ENCODE measurements around the gene WWTR1. TPM values are rescaled to one million over a fixed set of nuclear protein-coding genes. Genes with fewer than 3 reads are reported as not detected.

The WWTR1 gene
- total RNA-seq, 1 experiment from 2014 or later: 73.5 TPM

DNA sequence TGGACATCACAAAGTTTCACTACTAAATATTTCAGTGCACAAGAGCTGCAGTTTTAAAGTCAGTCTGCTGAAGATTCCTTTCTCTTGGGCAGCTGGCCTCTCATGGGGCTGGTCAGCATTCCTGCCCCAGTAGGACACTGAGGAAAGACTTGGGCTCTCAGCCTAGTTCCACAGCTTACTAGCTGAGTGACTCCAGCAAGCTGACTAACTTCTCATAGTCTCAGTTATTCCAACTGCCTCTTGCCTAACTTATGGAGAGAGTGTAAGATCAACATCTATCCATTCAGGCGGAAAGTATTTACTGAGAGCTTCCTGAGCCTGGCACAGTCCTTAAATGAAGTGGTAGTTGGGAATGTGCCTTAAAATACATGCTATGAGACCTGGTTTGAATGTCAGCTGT is 156.3 kb downstream of the WWTR1 start:
- no peak for DNase-seq (ENCODE audit: low read depth)

DNA sequence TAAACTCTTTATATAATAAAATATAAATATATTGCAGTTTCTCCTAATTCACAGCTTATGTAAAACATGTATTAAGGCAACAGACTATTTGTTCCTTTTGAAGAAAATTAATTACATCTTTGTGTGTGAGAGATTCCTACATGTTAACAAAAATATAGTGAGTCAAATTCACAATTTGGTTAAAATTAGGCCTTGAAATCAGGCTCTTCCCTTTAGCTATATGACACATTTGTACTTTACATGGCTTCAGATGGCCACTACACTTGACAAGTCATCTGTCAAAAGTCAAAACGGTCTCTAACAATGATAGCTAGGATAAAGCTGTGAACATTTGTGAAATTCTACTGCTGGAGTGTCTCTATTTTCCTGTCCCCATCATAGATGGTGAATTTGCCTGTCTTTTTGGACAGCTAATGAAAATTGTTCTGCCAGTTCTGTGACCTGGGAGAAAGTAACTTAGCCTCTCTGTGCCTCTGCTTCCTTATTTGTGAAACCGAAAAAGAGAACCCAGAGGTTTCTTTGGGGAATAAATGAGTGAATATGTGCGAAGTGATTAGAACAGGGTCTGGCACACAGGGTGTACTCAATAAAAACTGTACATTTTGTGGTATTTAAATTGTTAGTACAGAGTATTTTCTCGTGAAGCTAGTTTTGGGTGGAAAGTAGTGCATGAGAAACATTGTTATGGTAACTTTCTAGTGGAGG is 159.7 kb downstream of the WWTR1 start:
- no peak for DNase-seq (ENCODE audit: low read depth)

DNA sequence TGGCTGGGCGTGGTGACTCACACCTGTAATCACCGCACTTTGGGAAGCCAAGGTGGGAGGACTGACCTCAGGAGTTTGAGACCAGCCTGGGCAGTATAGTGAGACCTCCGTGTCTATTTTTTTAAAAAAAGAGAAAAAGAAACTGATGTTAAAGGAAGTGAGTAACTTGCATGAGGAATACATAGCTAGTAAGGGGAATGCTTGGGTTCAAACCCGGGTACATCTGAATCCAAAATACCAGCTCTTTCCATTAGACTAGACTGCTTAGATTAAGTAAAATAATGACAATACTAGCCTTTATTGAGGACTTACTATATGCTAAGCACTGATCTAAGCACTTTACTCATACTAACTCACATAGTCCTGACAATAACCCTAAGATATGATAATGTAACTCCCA is 160.9 kb downstream of the WWTR1 start:
- DNase-seq (ENCODE audit: low read depth): no peak

DNA sequence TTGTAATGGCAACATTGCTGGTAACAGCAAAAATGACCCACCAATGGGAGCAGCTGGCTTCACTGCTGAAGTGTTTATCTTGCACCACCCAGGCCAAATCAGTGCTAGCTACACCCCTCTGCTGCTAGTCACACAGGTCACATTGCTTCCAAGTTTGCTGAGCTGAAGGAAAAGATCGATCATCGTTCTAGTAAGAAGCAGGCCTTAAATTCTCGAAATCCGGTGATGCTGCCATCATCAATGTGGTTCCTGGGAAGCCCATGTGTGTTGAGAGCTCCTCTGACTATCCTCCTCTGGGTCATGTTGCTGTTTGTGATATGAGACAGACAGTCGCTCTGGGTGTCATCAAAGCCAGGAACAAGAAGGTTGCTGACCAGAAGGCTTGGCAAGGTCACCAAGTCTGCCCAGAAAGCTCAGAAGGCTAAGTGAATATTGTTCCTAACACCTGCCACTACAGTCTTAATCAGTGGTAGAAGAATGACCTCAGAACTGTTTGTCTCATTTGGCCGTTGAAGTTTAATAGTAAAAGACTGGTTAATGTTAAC is 162.2 kb downstream of the WWTR1 start:
- no peak for DNase-seq (ENCODE audit: low read depth)

DNA sequence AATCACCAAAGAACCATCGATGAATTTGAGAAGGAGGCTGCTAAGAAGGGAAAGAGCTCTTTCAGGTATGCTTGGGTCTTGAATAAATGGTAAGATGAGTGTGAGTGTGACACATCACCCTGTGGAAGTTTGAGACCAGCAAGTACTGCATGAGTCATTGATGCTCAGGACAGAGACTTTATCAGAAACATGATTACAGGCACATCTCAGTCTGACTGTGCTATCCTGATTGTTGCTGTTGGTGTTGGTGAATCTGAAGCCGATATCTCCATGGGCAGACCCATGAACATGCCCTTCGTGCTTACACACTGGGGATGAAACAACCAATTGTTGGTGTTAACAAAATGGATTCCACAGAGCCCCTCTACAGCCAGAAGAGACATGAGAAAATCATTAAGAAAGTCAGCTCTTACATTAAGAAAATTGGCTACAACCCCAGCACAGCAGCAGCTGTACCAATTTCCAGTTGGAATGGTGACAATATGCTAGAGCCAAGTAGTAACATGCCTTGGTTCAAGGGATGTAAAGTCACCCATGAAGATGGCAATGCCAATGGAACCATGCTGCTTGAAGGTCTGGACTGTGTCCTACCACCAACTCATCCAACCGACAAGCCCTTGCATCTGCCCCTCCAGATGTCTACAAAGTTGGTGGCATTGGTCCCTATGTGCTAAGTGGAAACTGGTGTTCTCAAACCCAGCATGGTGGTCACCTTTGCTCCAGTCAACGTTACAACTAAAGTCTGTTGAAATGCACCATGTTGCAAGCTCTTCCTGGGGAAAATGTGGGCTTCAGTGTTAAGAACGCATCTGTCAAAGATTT is 162.9 kb downstream of the WWTR1 start:
- peak; percentile 76 for DNase-seq (ENCODE audit: low read depth)

DNA sequence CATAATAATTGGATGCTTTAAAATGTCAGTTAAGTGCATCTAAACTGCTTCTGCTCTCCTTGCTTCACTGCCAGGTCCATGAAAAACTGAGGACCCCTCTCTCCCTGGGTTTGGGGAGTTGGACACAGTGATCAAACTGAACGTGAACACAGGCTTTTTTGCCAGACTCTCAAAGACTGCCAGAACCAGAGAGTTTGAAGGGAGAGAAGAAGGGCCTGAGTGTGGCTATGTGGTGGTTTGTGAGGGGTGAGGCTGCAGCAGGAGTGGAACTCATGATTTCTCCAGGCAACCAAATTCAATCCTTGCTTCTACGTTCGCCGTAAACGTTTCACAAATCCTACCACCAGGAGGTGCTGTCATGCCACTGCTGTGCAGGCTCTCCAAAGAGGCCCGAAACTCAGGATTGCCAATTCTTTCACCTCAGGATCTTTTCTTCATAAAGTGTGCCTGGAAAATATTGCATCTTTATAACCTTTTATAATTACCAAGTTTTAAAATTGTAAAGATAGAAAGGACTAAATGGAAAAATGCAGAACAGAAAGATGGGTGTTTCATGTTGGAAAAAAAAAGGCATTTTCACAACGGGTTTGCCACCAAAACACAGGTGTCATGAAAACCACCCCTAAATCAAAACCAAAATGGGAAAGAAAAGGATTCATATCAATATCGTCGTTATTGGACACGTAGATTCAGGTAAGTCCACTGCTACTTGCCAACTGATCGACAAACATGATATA is 163.6 kb downstream of the WWTR1 start:
- peak; percentile 72 for DNase-seq (ENCODE audit: low read depth)

DNA sequence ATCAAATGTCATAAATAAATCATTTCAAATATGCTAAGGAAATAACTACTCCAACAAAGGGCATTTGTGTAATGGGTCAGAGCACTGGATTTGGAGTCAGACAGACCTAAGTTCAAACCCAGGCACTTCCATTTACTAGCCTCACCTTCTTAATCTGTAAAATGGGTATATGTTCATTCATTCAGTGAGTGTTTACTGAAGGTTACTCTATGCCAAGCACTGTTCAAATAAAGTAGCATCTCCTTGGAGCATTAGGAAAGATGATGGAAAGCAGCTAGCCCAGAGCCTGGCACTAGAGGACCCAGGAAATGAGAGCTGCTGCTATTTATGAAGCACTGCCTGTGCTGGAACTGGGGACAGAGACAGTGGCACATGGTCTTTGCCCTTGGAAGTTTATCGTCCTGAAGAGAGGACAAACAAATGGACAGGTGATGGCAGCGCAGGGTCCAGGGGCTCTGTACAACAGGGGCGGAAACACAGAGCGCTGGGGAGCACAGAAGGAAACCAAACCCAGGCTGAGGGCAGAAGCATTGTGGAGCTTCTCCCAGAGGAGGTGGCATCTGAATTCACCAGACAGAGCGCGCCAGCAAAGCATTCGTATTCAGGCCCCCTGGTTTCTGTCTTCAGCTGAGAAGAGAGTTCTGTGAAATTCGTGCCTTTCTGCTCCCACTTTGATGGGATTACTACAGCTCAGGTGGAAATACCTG is 164.4 kb downstream of the WWTR1 start:
- DNase-seq (ENCODE audit: low read depth): no peak

DNA sequence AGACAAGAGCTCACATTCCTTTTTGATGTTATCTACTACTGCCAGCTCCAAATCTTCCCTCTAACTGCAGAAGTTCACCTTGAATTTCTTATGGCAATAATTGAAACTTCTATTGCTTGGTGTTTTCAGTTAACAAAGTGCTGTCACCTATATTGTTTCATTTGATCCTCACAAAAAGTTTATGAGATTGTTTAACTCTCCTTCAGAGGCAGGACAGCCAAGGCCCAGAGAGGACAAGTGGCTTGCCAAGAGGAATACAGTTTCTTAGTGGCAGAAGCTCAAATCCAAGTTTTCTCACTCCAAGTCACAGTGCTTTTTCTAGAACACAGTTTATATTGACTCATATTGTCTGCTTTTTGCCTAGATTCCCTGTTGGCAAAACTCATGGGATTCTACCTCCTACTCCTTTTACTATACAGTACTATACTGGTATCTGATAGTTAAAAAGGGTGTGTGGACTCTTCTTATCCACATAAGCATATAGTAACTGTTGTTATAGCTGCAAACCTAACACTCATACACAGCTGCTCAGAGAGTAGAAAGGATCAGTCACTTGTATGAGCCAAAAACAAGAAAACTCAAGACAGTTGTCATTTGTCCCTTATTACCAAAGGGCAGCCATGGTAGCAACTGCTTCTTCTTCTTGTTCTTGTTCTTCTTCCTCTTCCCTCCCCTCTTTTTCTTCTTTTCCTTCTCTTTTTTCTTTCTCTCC is 167.4 kb downstream of the WWTR1 start:
- no peak for DNase-seq (ENCODE audit: low read depth)

DNA sequence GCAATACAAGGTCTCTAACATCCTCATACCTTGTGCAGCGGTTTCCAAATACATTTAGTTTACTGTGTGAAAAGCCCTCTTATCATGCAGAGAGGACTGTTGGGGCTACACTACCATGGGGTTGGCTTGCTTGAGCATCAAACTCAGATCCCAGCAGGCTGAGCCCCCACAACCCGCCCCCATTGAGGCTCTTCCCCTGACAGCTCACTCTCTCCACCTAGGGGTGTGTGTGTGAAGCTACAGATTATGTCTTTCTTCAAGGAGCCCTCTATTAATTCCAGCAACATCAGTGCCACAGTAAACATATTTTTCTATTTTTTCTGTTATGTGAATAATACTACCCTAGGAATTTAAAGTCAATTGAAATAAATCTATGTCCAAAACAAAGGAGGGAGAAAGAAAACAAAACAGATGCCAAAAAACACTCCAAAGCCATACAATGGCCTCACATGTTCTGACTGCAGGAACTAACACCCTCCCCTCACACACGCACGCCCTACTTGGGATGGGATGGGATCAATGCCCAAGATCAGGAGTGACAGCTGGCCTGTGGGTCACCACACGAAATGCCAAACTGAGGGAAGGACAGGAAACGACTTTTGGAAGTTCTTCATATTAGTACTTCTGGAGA is 168.7 kb downstream of the WWTR1 start:
- peak; percentile 58 for DNase-seq (ENCODE audit: low read depth)

DNA sequence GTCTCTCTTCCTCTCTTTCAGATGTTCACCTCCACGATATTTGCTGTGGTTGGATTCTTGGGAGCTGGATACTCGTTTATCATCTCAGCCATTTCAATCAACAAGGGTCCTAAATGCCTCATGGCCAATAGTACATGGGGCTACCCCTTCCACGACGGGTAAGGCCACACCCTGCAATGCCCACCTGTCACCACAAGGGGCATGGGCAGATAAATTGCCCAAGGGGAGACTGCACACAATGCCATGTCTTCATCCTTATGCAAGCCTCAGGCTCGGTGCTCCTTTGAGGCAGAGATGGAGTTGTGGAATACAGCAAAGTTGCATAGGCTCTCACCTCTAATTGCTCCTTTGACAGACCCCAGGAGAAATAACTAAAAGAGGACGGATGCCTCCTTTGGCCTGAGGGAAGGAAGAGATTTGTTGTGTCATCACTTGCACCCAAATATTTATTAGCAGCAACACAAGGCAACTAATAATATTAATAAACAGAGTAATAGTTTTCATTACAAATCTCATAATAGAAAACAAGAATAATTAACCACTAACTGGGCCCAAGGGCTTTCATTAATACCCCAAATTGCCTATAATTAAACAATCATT is 170.1 kb downstream of the WWTR1 start:
- DNase-seq (ENCODE audit: low read depth): no peak

DNA sequence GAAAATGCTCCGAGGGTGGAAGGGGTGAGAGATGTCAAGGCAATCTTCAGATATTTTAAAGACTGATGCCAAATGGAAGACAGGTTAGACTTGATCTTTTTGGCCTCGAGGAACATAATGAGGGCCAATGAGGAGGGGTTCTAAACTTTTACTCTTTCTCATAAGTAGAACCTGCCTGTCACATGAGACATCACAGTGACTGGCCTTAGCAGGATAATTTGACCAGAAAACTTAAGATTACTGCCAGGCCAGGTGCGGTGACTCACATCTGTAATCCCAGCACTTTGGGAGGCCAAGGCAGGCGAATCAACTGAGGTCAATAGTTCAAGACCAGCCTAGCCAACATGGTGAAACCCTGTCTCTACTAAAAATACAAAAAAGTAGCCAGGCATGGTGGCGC is 171.1 kb downstream of the WWTR1 start:
- peak; percentile 42 for DNase-seq (ENCODE audit: low read depth)

DNA sequence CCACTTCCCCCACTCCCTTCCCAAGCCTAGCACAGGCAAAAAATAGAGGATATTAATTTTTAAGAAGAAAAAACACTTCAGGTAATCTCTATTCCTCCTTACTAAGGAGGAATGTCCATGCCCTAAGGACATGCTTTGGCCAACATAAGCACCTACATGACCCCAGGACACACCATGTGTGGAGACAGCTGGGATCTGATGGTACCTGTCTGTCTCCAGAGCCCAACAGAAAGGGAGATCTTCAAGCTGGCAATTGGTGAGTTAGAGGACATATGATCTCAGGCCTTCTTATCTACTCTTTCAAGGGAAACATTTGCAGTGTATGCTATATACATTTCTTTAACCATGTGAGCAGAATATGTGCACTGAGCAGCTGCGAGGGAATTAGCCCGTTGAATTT is 176.3 kb downstream of the WWTR1 start:
- no peak for DNase-seq (ENCODE audit: low read depth)

DNA sequence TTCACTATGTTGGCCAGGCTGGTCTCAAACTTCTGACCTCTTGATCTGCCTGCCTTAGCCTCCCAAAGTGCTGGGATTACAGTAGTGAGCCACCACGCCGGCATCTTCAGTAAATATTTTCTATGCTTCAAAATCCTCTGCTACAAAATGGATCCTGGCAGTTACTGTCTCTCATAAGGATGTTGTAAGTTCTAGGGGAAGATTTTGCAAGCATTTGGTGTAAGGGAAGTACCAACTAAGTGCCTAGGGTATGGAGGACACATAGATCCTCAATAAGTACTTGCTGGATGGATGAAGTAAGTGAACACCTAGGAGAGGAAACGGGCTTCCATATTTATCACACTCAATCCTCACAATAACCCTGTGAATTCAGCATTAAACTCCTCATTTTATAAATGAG is 176.8 kb downstream of the WWTR1 start:
- DNase-seq (ENCODE audit: low read depth): no peak

DNA sequence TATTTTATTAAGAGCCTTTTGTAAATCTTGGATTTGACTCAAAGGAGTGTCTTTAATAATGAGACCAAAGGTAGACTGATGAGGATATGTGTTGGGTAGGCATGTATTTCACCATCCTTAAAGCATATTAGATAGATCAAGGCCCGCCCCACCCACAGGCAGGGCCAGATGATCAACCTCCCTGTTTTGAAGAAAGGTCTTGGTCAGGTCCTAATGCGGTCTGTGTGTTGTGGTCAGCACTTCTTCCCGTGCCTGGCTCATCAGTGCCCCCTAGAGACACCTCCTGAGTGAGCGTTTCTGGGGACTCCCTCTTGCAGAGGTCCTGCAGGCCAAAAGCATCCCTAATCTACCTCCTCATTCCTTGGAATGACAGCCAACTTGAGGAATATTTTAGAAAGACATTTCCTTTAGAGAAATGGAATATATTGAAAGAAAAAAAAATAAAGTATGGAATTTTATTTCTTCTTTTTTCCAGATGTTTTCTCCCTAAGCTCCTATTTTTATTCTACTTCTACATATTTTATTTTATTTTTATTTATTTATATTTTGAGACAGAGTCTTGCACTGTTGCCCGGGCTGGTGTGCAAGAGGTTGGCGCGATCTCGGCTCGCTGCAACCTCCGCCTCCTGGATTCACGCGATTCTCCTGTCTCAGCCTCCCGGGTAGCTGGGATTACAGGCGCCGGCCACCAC is 177.4 kb downstream of the WWTR1 start:
- DNase-seq (ENCODE audit: low read depth): peak; percentile 92

DNA sequence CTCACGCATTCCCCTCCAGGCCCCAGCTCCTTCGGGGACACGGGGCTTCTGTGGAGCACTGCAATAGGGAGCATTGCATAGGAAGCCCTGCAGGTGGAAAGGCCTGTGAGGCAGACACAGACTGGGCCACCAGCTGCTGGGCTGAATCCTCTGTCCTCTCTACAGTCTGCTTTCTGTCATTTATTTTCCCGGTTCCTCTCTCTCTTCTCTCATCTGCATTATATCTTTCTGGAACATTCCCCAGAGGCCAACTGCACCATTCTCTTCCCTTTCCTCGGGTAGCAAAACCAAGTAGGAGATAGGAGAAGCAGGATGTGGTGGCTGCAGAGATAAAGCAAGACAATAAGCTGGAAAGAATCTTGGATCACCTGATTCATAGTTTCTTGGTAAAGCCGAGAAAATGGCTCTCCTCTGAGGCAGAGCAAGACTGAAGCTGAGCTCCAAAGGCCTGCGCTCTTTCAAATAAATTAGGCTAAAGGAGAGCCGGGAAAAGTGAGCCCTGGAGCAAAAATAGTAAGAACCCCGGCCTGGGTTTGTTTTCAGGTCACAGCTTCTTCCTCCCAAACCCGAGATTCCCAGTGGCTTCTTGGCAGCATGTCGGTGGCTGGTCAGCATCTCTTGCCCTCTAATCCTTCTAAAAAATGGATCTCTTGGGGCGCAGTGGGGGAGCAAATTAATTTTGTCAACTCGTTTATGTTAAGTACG is 178.1 kb downstream of the WWTR1 start:
- no peak for DNase-seq (ENCODE audit: low read depth)

DNA sequence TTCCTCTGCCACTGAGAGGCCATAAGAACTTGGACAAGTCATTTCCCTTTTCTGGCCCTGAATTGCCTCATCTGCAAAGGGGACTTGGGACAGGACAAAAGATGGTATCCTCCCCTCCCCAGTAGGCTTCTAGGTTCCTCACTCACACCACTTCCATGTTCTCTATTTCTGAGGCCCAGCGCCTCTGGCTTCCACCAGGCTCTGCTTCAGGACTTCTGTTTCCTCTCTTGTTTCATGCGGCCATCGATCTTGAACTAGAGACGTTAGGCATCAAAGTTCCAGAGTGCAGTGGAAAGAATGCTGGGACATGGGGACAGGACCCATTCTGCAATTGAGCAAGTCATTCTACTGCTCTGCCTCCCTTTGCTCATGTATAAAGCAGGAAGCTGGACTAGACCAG is 181.6 kb downstream of the WWTR1 start:
- DNase-seq (ENCODE audit: low read depth): no peak

DNA sequence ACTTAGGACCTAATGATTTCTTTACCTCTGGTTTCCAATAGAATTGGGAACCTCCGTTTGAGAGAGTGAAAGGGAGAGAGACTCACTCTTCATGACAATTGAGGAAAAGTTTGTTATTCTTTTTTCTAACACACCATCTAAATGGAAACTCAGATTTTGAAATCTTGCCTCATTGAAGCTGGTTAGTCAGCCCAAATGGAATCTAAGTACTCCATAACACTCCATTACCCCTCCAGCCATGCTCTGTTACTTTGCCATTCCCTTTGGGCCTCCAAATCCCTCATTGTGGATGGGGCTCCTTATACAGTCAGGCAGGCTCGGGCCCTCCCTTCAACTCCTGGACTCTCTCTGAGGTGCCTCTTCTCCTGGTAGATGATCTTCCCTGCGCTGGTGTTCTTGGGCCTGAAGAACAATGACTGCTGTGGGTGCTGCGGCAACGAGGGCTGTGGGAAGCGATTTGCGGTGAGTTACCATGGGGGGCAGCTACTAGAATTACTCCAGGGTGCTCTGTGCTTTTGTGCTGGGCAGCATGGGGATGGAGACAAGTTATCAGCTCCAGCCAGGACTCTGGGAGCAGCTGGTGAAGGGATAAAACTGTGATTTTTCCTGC is 182.3 kb downstream of the WWTR1 start:
- no peak for DNase-seq (ENCODE audit: low read depth)

DNA sequence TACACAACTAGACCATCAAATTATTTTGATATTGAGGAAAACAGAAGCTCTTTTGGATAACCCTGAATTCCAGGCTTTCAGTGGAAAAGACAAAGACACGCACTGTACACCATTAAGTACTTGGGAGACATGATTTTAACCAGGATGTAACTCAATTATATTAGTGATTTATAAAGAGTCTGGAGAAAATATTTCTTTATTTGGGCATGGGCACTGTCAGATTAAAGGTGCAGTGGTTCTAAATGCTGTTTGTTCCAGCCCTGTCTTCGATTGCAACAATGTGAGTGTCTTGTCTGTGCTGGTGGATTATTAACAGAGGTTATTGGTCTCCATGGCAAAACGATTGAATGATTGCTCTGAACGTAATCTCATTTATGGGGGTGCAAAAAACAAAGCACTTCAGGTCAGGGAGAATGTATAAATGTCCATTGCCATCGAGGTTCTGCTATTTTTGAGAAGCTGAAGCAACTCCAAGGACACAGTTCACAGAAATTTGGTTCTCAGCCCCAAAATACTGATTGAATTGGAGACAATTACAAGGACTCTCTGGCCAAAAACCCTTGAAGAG is 183.5 kb downstream of the WWTR1 start, which contains the start of gene TM4SF4:
Gene TM4SF4 (plus strand): TSS at position 448 of the 568 bp plus-strand sequence. CDS start 181 bp downstream, outside the sequence.
- DNase-seq (ENCODE audit: low read depth): no peak

Measured in LHCN-M2 (cell line).